ENCODE results near the gene GMDS. TPM values are rescaled to one million over a fixed set of nuclear protein-coding genes. Genes with fewer than 3 reads are reported as not detected.

Gene GMDS
- total and polyA plus RNA-seq, 2 experiments from 2014 or later = 30.1 to 36.5 TPM

GRCh38 chr6:1832844-1833787, 412.3 kb downstream of the GMDS start:
- ATAC-seq (no peak), DNase-seq (ENCODE audit: low spot score) (no peak)
- no peaks in the 10 kb centered on the region for H3K9me2 ChIP-seq (ENCODE audit: insufficient read depth)
- no peak overlapping the region for H3K4me3 ChIP-seq
- no peak overlapping the region for H3K27ac ChIP-seq (ENCODE audit: low read depth)
- Mint-ChIP-seq H3K9me3 (0 out of 3 replicates have a peak, but pooled peaks cover 2% of the 10 kb centered on the region), H3K4me3 (no peak overlapping the region), H3K27ac (peak overlapping the region; percentile 21; the same call in 1 of the 2 replicates), H3K4me1 (peaks cover 36% of the 10 kb centered on the region), H3K27me3 (ENCODE audit: insufficient read depth, low read depth, poor library complexity) (peaks cover 4% of the 10 kb centered on the region), H3K36me3 (ENCODE audit: low read depth) (peaks cover 3% of the 10 kb centered on the region; the same call in 1 of the 3 replicates)
- H3K4me2 ChIP-seq = 0 out of 2 replicates have a peak overlapping the region, but pooled peaks have one; percentile 29
- no peaks in the 10 kb centered on the region for H3K36me3 ChIP-seq (ENCODE audit: insufficient read depth)
- no peaks in the 10 kb centered on the region for H3F3A ChIP-seq (replicated peaks; ENCODE audit: low read depth)
- H4K20me1 ChIP-seq (replicated peaks; ENCODE audit: insufficient read depth) = no peaks in the 10 kb centered on the region
- TF ChIP-seq JUNB (IDR thresholded peaks at IDR 0.05; ENCODE audit: unreplicated experiment) = no peak
- TF ChIP-seq NANOG (IDR thresholded peaks at IDR 0.05; ENCODE audit: borderline replicate concordance) = no peak
- TF ChIP-seq, protein P1, sequence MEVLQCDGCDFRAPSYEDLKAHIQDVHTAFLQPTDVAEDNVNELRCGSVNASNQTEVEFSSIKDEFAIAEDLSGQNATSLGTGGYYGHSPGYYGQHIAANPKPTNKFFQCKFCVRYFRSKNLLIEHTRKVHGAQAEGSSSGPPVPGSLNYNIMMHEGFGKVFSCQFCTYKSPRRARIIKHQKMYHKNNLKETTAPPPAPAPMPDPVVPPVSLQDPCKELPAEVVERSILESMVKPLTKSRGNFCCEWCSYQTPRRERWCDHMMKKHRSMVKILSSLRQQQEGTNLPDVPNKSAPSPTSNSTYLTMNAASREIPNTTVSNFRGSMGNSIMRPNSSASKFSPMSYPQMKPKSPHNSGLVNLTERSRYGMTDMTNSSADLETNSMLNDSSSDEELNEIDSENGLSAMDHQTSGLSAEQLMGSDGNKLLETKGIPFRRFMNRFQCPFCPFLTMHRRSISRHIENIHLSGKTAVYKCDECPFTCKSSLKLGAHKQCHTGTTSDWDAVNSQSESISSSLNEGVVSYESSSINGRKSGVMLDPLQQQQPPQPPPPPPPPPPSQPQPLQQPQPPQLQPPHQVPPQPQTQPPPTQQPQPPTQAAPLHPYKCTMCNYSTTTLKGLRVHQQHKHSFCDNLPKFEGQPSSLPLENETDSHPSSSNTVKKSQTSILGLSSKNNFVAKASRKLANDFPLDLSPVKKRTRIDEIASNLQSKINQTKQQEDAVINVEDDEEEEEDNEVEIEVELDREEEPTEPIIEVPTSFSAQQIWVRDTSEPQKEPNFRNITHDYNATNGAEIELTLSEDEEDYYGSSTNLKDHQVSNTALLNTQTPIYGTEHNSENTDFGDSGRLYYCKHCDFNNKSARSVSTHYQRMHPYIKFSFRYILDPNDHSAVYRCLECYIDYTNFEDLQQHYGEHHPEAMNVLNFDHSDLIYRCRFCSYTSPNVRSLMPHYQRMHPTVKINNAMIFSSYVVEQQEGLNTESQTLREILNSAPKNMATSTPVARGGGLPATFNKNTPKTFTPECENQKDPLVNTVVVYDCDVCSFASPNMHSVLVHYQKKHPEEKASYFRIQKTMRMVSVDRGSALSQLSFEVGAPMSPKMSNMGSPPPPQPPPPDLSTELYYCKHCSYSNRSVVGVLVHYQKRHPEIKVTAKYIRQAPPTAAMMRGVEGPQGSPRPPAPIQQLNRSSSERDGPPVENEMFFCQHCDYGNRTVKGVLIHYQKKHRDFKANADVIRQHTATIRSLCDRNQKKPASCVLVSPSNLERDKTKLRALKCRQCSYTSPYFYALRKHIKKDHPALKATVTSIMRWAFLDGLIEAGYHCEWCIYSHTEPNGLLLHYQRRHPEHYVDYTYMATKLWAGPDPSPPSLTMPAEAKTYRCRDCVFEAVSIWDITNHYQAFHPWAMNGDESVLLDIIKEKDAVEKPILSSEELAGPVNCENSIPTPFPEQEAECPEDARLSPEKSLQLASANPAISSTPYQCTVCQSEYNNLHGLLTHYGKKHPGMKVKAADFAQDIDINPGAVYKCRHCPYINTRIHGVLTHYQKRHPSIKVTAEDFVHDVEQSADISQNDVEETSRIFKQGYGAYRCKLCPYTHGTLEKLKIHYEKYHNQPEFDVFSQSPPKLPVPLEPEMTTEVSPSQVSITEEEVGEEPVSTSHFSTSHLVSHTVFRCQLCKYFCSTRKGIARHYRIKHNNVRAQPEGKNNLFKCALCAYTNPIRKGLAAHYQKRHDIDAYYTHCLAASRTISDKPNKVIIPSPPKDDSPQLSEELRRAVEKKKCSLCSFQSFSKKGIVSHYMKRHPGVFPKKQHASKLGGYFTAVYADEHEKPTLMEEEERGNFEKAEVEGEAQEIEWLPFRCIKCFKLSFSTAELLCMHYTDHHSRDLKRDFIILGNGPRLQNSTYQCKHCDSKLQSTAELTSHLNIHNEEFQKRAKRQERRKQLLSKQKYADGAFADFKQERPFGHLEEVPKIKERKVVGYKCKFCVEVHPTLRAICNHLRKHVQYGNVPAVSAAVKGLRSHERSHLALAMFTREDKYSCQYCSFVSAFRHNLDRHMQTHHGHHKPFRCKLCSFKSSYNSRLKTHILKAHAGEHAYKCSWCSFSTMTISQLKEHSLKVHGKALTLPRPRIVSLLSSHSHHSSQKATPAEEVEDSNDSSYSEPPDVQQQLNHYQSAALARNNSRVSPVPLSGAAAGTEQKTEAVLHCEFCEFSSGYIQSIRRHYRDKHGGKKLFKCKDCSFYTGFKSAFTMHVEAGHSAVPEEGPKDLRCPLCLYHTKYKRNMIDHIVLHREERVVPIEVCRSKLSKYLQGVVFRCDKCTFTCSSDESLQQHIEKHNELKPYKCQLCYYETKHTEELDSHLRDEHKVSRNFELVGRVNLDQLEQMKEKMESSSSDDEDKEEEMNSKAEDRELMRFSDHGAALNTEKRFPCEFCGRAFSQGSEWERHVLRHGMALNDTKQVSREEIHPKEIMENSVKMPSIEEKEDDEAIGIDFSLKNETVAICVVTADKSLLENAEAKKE (CRISPR knock-in tag; IDR thresholded peaks at IDR 0.05) = no peak
- TF ChIP-seq ZNF331 (CRISPR knock-in tag; IDR thresholded peaks at IDR 0.05; ENCODE audit: low read depth) = no peak
- TF ChIP-seq, protein P2, sequence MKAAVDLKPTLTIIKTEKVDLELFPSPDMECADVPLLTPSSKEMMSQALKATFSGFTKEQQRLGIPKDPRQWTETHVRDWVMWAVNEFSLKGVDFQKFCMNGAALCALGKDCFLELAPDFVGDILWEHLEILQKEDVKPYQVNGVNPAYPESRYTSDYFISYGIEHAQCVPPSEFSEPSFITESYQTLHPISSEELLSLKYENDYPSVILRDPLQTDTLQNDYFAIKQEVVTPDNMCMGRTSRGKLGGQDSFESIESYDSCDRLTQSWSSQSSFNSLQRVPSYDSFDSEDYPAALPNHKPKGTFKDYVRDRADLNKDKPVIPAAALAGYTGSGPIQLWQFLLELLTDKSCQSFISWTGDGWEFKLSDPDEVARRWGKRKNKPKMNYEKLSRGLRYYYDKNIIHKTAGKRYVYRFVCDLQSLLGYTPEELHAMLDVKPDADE (IDR thresholded peaks at IDR 0.05) = no peak
- TF ChIP-seq POLR2AphosphoS5 (IDR thresholded peaks at IDR 0.05; ENCODE audit: low read depth) = no peak
- TF ChIP-seq EZH2phosphoT487 (IDR thresholded peaks at IDR 0.05; ENCODE audit: unreplicated experiment) = no peak
- TF ChIP-seq ZNF114 (CRISPR knock-in tag; IDR thresholded peaks at IDR 0.05) = no peak
- TF ChIP-seq STAT1 (IDR thresholded peaks at IDR 0.05; ENCODE audit: unreplicated experiment) = no peak
- TF ChIP-seq CREB1 (CRISPR knock-in tag; IDR thresholded peaks at IDR 0.05; ENCODE audit: low read depth) = no peak
- TF ChIP-seq, protein P3, sequence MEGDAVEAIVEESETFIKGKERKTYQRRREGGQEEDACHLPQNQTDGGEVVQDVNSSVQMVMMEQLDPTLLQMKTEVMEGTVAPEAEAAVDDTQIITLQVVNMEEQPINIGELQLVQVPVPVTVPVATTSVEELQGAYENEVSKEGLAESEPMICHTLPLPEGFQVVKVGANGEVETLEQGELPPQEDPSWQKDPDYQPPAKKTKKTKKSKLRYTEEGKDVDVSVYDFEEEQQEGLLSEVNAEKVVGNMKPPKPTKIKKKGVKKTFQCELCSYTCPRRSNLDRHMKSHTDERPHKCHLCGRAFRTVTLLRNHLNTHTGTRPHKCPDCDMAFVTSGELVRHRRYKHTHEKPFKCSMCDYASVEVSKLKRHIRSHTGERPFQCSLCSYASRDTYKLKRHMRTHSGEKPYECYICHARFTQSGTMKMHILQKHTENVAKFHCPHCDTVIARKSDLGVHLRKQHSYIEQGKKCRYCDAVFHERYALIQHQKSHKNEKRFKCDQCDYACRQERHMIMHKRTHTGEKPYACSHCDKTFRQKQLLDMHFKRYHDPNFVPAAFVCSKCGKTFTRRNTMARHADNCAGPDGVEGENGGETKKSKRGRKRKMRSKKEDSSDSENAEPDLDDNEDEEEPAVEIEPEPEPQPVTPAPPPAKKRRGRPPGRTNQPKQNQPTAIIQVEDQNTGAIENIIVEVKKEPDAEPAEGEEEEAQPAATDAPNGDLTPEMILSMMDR (conservative IDR thresholded peaks at IDR 0.05; ENCODE audit: low read depth in 2 of 2) = no peak
- TF ChIP-seq REST (IDR thresholded peaks at IDR 0.05; ENCODE audit: unreplicated experiment) = no peak
- no peak for TF ChIP-seq EZH2 (IDR thresholded peaks at IDR 0.05; ENCODE audit: low read depth, unreplicated experiment)
- H3K4me1 ChIP-seq (ENCODE audit: insufficient read depth) = peaks cover 44% of the 10 kb centered on the region
- H3K27me3 ChIP-seq (ENCODE audit: insufficient read depth) = no peaks in the 10 kb centered on the region
- no peak overlapping the region for H2AFZ ChIP-seq
- H3K79me2 ChIP-seq (replicated peaks; ENCODE audit: insufficient read depth) = no peaks in the 10 kb centered on the region
